ENCODE results near the gene USP9X.
"Not testable (repeated sequence)": the region's sequence is repeated elsewhere in the genome, so short reads cannot be mapped to it uniquely, and the experiment has no call there.

Gene USP9X

DNA sequence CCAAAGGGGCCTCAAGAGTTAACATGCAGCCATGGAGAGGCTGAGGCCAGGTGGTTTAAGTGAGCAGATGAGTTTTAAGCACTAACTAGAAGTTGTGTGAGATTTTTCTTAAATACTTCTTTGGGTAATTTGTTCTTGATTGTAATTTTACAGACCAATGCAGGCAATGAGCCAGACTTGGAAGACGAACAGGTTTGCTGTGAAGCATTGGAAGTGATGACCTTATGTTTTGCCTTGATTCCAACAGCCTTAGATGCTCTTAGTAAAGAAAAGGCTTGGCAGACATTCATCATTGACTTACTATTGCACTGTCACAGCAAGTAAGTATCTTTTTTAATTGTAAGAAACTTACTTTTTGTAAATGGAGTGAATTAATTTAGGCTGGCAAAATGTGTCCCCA is 103.9 kb downstream of the USP9X start:
- Histone ChIP-seq H3K36me3 (ENCODE audit: control insufficient read depth, insufficient read depth, low read length) (peaks cover 91% of the 10 kb centered on the region), H3K4me3 (ENCODE audit: low read depth, low read length) (no peak overlapping the region), H3K9ac (ENCODE audit: low read depth, low read length) (no peak overlapping the region), H3K27ac (ENCODE audit: low read depth, low read length) (no peak overlapping the region), H3K27me3 (ENCODE audit: control insufficient read depth, insufficient read depth, low read length) (no peaks in the 10 kb centered on the region), H3K4me1 (ENCODE audit: control insufficient read depth, insufficient read depth, low read length) (no peaks in the 10 kb centered on the region; the same call in 1 of the 2 replicates), H3K9me3 (ENCODE audit: control insufficient read depth, insufficient read depth, low read length) (no peaks in the 10 kb centered on the region)

DNA sequence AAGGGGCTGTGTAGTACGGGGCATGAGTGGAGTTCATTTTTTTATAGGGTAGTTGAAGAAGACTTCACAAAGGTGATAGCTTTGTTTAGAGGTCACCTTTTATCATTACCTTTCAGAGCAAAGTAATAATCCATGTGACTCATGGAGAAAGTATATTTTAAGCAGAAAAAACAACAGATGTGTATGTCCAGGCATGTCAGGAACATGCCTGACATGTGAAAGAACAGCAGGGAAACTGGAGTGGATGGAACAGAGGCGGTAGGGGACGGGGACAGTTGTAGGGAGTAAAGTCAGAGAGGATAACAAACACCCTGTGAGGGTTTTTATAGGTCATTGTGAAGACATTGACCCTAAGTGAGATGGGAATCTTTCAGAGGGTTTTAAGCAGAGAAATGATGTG is 107.6 kb downstream of the USP9X start:
- Histone ChIP-seq H3K4me3 (ENCODE audit: low read depth, low read length) (no peak overlapping the region), H3K9me3 (ENCODE audit: control insufficient read depth, insufficient read depth, low read length) (no peaks in the 10 kb centered on the region), H3K4me1 (ENCODE audit: control insufficient read depth, insufficient read depth, low read length) (no peaks in the 10 kb centered on the region; the same call in 1 of the 2 replicates), H3K36me3 (ENCODE audit: control insufficient read depth, insufficient read depth, low read length) (peaks cover 90% of the 10 kb centered on the region), H3K9ac (ENCODE audit: low read depth, low read length) (no peak overlapping the region), H3K27me3 (ENCODE audit: control insufficient read depth, insufficient read depth, low read length) (no peaks in the 10 kb centered on the region), H3K27ac (ENCODE audit: low read depth, low read length) (no peak overlapping the region)

DNA sequence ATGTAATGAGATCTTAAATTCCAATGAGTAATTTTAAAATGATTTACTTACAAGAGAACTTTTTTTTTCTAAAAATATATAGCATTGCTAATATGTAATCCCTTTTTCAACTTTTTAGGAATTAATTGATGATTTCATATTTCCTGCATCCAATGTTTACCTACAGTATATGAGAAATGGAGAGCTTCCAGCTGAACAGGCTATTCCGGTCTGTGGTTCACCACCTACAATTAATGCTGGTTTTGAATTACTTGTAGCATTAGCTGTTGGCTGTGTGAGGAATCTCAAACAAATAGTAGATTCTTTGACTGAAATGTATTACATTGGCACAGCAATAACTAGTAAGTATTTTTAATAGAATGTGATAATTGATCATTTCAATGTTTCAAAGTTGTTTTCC is 113.2 kb downstream of the USP9X start:
- H3K36me3 ChIP-seq (ENCODE audit: control insufficient read depth, insufficient read depth, low read length), result peaks cover 86% of the 10 kb centered on the region
- no peaks in the 10 kb centered on the region for H3K27me3 ChIP-seq (ENCODE audit: control insufficient read depth, insufficient read depth, low read length)
- no peak overlapping the region for H3K27ac ChIP-seq (ENCODE audit: low read depth, low read length)

DNA sequence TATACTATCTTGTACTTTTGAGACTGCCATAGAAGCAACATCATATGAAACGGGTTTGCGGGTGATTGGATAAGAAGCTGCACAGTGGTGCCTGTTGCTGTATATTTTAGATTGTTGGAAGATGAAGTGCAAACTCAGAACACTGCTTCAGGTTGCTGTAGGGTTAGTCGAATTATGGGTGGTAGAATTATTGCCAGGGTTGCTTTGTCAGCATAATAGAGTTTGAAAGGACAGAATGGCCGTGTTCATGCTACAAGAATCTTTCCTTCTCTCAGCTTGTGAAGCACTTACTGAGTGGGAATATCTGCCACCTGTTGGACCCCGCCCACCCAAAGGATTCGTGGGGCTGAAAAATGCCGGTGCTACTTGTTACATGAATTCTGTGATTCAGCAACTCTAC is 115.5 kb downstream of the USP9X start:
- no peaks in the 10 kb centered on the region for H3K9me3 ChIP-seq (ENCODE audit: control insufficient read depth, insufficient read depth, low read length)
- H3K4me3 ChIP-seq (ENCODE audit: low read depth, low read length), result no peak overlapping the region
- no peaks in the 10 kb centered on the region for H3K27me3 ChIP-seq (ENCODE audit: control insufficient read depth, insufficient read depth, low read length)
- H3K4me1 ChIP-seq (ENCODE audit: control insufficient read depth, insufficient read depth, low read length), result no peaks in the 10 kb centered on the region
- peaks cover 94% of the 10 kb centered on the region for H3K36me3 ChIP-seq (ENCODE audit: control insufficient read depth, insufficient read depth, low read length)
- H3K9ac ChIP-seq (ENCODE audit: low read depth, low read length), result no peak overlapping the region
- no peak overlapping the region for H3K27ac ChIP-seq (ENCODE audit: low read depth, low read length)

More for the DNA sequence above, 113.2 kb downstream of the USP9X start:
- Histone ChIP-seq H3K4me1 (ENCODE audit: control insufficient read depth, insufficient read depth, low read length) (no peaks in the 10 kb centered on the region), H3K9ac (ENCODE audit: low read depth, low read length) (no peak overlapping the region), H3K4me3 (ENCODE audit: low read depth, low read length) (no peak overlapping the region), H3K9me3 (ENCODE audit: control insufficient read depth, insufficient read depth, low read length) (no peaks in the 10 kb centered on the region)

DNA sequence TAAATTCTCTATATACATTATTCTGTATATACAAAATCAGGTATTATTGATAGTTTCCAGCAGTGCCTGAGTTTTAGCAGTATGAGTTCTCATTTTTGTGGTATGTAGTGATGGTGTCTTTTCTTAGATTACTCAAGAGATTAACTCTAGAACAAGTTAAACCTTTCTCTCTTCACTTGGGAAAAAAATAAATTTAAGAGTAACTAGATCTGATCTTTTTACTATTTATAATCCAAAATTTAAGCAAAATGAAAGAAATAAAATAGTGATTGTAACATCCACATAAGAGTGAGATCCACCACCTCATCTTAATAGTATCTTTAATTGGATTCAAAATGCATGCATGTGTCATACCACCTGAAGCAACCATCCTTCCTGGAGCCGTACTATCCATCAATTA is 124.6 kb downstream of the USP9X start:
- H3K4me3 ChIP-seq (ENCODE audit: low read depth, low read length), result no peak overlapping the region
- H3K9me3 ChIP-seq (ENCODE audit: control insufficient read depth, insufficient read depth, low read length), result peaks cover 3% of the 10 kb centered on the region
- no peaks in the 10 kb centered on the region for H3K4me1 ChIP-seq (ENCODE audit: control insufficient read depth, insufficient read depth, low read length)
- H3K9ac ChIP-seq (ENCODE audit: low read depth, low read length), result no peak overlapping the region
- no peaks in the 10 kb centered on the region for H3K27me3 ChIP-seq (ENCODE audit: control insufficient read depth, insufficient read depth, low read length)
- H3K27ac ChIP-seq (ENCODE audit: low read depth, low read length), result no peak overlapping the region
- peaks cover 87% of the 10 kb centered on the region for H3K36me3 ChIP-seq (ENCODE audit: control insufficient read depth, insufficient read depth, low read length)

DNA sequence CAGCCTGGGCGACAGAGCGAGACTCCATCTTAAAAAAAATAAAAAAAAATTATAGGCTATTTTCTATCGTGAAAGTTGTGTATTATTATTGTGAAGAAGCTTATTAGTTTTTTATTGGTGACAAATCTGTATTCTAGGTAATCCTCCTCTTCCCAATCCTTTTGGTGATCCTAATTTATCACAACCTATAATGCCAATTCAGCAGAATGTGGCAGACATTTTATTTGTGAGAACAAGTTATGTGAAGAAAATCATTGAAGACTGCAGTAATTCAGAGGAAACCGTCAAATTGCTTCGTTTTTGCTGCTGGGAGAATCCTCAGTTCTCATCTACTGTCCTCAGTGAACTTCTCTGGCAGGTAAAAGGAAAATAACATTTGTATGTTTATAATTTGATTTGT is 139.4 kb downstream of the USP9X start:
- Histone ChIP-seq H3K36me3 (ENCODE audit: control insufficient read depth, insufficient read depth, low read length) (peaks cover 92% of the 10 kb centered on the region), H3K4me1 (ENCODE audit: control insufficient read depth, insufficient read depth, low read length) (no peaks in the 10 kb centered on the region), H3K27me3 (ENCODE audit: control insufficient read depth, insufficient read depth, low read length) (no peaks in the 10 kb centered on the region), H3K9ac (ENCODE audit: low read depth, low read length) (no peak overlapping the region), H3K27ac (ENCODE audit: low read depth, low read length) (no peak overlapping the region), H3K4me3 (ENCODE audit: low read depth, low read length) (no peak overlapping the region), H3K9me3 (ENCODE audit: control insufficient read depth, insufficient read depth, low read length) (no peaks in the 10 kb centered on the region)

DNA sequence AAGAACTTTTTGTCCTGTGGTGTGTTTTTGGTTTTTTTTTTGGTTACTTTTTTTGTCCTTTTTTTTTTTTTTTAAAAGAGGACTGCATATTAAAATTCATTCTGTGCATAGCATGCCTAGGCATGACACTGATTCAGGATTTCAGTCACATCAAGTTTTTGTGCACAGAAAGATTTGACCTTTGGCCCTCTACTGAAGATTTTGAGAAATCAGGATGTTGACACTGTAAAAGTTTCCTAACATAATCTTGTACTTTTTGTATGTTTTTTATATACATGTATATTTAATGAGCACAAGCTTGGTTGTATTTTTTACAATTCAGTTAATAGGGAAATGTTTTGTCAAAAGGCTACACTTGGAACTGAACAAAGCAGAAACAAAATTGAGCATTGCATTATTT is 148.7 kb downstream of the USP9X start:
- H3K27ac ChIP-seq (ENCODE audit: low read depth, low read length), result no peak overlapping the region
- no peaks in the 10 kb centered on the region for H3K27me3 ChIP-seq (ENCODE audit: control insufficient read depth, insufficient read depth, low read length)
- H3K4me1 ChIP-seq (ENCODE audit: control insufficient read depth, insufficient read depth, low read length), result no peaks in the 10 kb centered on the region
- H3K9ac ChIP-seq (ENCODE audit: low read depth, low read length), result no peak overlapping the region
- no peaks in the 10 kb centered on the region for H3K9me3 ChIP-seq (ENCODE audit: control insufficient read depth, insufficient read depth, low read length)
- peaks cover 47% of the 10 kb centered on the region for H3K36me3 ChIP-seq (ENCODE audit: control insufficient read depth, insufficient read depth, low read length)
- H3K4me3 ChIP-seq (ENCODE audit: low read depth, low read length), result no peak overlapping the region

DNA sequence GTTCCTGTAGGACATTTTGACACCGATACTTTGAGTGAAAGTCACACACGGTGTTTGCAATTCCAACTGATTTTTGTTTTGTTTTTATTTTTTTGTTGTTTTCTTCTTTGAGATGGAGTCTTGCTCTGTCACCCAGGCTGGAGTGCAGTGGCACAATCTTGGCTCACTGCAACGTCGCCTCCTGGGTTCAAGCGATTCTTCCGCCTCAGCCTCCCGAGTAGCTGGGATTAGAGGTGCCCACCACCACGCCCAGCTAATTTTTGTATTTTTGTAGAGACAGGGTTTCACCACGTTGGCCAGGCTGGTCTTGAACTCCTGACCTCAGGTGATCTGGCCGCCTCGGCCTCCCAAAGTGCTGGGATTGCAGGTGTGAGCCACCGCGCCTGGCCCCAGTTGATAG is 149.2 kb downstream of the USP9X start:
- not testable (repeated sequence) for H3K9me3 ChIP-seq (ENCODE audit: control insufficient read depth, insufficient read depth, low read length); H3K4me1 ChIP-seq (ENCODE audit: control insufficient read depth, insufficient read depth, low read length); H3K4me3 ChIP-seq (ENCODE audit: low read depth, low read length); H3K9ac ChIP-seq (ENCODE audit: low read depth, low read length); H3K27ac ChIP-seq (ENCODE audit: low read depth, low read length); H3K27me3 ChIP-seq (ENCODE audit: control insufficient read depth, insufficient read depth, low read length)
- peaks cover 42% of the 10 kb centered on the region for H3K36me3 ChIP-seq (ENCODE audit: control insufficient read depth, insufficient read depth, low read length)

DNA sequence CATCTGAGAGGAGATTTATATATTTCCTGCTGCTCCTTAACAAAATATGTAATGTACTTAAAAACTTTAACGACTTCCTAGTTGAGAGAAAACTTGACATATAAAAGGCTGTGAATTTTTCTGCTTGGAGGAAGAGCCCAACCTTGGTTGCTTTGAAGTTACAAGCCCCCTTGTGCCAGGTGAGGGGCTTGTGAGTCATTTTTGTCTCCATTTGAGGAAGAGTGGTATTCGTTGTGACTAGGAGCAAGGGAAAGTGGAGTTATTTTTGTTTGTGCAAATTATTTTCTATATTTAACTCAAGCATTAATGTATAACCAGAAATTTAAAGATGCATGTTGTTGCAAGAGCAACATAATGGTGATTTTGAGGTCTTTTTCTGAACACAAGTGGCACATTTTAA is 149.7 kb downstream of the USP9X start:
- H3K9me3 ChIP-seq (ENCODE audit: control insufficient read depth, insufficient read depth, low read length), result no peaks in the 10 kb centered on the region
- H3K27me3 ChIP-seq (ENCODE audit: control insufficient read depth, insufficient read depth, low read length), result no peaks in the 10 kb centered on the region
- H3K36me3 ChIP-seq (ENCODE audit: control insufficient read depth, insufficient read depth, low read length), result peaks cover 37% of the 10 kb centered on the region
- H3K9ac ChIP-seq (ENCODE audit: low read depth, low read length), result no peak overlapping the region
- H3K4me1 ChIP-seq (ENCODE audit: control insufficient read depth, insufficient read depth, low read length), result no peaks in the 10 kb centered on the region
- H3K4me3 ChIP-seq (ENCODE audit: low read depth, low read length), result no peak overlapping the region
- H3K27ac ChIP-seq (ENCODE audit: low read depth, low read length), result no peak overlapping the region

GRCh38 chrX:41236629-41237028 is 151.4 kb downstream of the USP9X start:
- H3K9ac ChIP-seq (ENCODE audit: low read depth, low read length), result no peak overlapping the region
- no peaks in the 10 kb centered on the region for H3K9me3 ChIP-seq (ENCODE audit: control insufficient read depth, insufficient read depth, low read length)
- no peak overlapping the region for H3K4me3 ChIP-seq (ENCODE audit: low read depth, low read length)
- H3K27ac ChIP-seq (ENCODE audit: low read depth, low read length), result no peak overlapping the region
- peaks cover 24% of the 10 kb centered on the region for H3K36me3 ChIP-seq (ENCODE audit: control insufficient read depth, insufficient read depth, low read length)
- H3K4me1 ChIP-seq (ENCODE audit: control insufficient read depth, insufficient read depth, low read length), result no peaks in the 10 kb centered on the region
- H3K27me3 ChIP-seq (ENCODE audit: control insufficient read depth, insufficient read depth, low read length), result no peaks in the 10 kb centered on the region

DNA sequence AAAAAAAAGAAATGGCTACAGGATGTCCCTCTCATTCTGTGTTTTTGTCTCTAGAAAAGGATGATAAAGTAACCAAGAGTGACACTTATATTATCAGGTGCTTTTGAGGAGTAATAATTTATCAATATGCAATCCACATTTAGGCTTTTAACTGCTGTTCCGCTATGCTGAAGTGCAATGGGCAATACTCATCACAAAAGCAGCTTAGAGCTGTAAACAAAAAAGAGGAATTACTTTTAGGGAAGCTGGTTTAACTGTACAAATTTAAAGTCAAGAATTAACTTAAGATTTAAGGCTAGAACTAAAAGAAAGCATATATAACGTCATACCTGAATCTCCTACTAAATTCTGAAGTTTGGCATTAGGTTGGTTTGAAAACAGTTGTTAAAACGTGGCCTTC is 155.3 kb downstream of the USP9X start:
- Histone ChIP-seq H3K36me3 (ENCODE audit: control insufficient read depth, insufficient read depth, low read length) (no peaks in the 10 kb centered on the region), H3K4me3 (ENCODE audit: low read depth, low read length) (no peak overlapping the region), H3K27me3 (ENCODE audit: control insufficient read depth, insufficient read depth, low read length) (no peaks in the 10 kb centered on the region), H3K9ac (ENCODE audit: low read depth, low read length) (no peak overlapping the region), H3K4me1 (ENCODE audit: control insufficient read depth, insufficient read depth, low read length) (no peaks in the 10 kb centered on the region), H3K27ac (ENCODE audit: low read depth, low read length) (no peak overlapping the region), H3K9me3 (ENCODE audit: control insufficient read depth, insufficient read depth, low read length) (no peaks in the 10 kb centered on the region)

DNA sequence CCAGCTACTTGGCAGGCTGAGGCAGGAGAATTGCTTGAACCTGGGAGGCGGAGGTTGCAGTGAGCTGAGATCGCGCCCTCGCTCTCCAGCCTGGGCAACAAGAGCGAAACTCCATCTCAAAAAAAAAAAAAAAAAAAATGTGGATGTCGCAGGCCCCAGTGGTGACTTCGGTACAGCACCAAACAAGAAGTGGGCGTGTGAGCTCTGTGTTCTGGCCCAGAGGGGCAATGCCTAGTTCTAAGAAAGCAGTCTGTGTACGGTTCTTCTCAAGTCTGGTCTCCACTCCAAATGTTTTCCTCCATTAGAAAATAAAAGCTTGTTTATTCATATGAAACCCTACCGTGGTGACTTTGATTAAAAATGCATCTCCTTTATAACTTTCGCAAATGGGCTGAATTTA is 156.7 kb downstream of the USP9X start:
- Histone ChIP-seq H3K4me3 (ENCODE audit: low read depth, low read length) (no peak overlapping the region), H3K9me3 (ENCODE audit: control insufficient read depth, insufficient read depth, low read length) (no peaks in the 10 kb centered on the region), H3K27ac (ENCODE audit: low read depth, low read length) (no peak overlapping the region), H3K9ac (ENCODE audit: low read depth, low read length) (no peak overlapping the region), H3K27me3 (ENCODE audit: control insufficient read depth, insufficient read depth, low read length) (no peaks in the 10 kb centered on the region), H3K36me3 (ENCODE audit: control insufficient read depth, insufficient read depth, low read length) (no peaks in the 10 kb centered on the region), H3K4me1 (ENCODE audit: control insufficient read depth, insufficient read depth, low read length) (no peaks in the 10 kb centered on the region)
